ENCODE results near the gene ADM5.
"Not testable (repeated sequence)": the region's sequence is repeated elsewhere in the genome, so short reads cannot be mapped to it uniquely, and the experiment has no call there.

ADM5 gene

DNA sequence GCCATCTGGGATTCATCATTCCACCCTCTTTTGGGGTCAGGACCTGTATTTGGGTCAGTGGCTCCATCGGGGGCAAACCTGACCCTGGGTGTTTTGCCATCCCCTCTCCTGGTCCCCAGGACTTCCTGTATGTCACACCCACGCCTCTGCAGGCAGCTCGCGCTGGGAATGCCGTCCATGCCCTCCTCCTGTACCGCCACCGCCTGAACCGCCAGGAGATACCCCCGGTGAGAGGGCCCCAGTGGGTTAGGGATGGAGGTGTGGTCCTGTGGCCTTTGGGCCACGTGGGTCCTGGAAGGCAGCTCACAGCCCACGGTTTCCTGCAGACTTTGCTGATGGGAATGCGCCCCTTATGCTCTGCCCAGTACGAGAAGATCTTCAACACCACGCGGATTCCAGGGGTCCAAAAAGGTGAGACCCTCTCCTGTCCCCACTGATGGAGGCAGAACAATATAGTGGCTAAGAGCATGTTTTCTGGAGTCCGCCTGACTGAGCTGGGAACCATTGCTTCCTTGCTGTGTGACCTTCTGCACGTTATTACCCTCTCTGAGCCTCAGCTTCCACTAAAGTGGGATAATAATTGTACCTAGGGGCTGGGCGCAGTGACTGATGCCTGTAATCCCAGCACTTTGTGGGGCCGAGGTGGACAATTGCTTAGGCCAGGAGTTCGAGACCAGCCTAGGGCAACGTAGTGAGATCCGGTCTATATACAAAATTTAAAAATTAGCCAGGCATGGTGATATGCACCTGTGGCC lies 15.7 kb downstream of the ADM5 start:
- DNase-seq = no peak

DNA sequence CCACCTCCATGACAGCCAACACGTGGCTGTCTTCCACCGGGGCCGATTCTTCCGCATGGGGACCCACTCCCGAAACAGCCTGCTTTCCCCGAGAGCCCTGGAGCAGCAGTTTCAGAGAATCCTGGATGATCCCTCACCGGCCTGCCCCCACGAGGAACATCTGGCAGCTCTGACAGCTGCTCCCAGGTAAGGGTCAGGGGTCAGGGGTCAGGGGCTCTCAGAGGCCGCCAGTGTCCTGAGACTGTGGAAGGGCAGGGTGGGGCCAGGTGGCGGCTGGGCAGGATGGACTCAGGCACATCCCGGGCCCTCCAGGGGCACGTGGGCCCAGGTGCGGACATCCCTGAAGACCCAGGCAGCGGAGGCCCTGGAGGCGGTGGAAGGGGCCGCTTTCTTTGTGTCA lies 16.5 kb downstream of the ADM5 start:
- DNase-seq = no peak

DNA sequence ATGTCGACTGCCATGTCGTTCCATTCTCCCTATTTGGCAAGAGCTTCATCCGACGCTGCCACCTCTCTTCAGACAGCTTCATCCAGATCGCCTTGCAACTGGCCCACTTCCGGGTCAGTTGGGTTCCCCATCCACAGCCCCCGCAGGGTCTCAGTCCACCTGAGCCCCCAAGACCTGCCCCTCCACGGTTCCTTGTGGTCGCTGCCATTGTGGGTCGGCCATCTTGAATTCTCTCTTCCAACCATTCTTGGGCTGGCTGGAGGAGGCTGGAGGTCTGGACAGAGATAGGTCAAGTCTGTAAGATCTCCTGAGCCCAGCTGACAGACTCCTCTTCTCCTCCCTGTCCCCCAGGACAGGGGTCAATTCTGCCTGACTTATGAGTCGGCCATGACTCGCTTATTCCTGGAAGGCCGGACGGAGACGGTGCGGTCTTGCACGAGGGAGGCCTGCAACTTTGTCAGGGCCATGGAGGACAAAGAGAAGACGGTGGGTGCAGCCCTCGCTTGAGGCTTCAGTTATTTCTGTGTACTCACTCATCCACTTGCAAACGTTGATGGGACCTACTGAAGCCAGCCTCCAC lies 21.1 kb downstream of the ADM5 start:
- DNase-seq = no peak

DNA sequence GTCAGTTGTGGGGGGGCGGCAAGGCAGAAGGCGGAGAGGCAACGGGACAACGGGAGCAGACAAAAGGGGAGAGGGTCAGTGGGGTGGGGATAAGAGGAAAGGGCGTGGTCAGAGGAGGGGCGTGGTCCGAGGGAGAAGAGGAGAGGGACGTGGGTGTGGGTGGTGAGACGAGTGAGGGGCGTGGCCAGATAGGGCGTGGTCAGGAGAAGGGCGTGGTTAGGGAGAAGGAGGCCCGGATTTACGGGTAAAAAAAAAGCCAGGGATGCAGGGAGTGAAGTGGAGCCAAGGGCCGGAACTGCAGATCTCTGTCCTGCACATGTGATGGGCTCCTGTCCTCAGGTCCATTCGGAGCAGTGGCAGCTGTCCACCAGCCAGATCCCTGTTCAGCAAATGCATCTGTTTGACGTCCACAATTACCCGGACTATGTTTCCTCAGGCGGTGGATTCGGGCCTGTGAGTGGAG lies 23.0 kb downstream of the ADM5 start:
- no peak for DNase-seq

DNA sequence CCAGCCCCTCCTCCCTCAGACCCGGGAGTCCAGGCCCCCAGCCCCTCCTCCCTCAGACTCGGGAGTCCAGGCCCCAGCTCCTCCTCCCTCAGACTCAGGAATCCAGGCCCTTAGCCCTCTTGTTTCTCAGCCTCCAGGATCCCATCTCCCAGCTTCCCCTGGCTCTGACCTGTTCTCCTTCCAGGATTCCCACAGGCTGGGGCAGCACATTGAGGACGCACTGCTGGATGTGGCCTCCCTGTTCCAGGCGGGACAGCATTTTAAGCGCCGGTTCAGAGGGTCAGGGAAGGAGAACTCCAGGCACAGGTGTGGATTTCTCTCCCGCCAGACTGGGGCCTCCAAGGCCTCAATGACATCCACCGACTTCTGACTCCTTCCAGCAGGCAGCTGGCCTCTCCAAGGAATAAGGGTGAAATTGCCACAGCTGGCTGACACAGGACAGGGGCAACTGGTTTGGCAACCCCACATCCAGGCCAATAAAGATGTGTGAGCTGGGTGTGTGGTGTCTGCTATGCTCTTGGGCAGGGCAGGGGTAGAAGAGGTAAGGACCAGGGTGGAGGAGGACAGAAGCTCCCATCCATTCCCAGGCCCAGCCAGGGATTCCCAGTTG lies 23.9 kb downstream of the ADM5 start:
- DNase-seq = no peak

DNA sequence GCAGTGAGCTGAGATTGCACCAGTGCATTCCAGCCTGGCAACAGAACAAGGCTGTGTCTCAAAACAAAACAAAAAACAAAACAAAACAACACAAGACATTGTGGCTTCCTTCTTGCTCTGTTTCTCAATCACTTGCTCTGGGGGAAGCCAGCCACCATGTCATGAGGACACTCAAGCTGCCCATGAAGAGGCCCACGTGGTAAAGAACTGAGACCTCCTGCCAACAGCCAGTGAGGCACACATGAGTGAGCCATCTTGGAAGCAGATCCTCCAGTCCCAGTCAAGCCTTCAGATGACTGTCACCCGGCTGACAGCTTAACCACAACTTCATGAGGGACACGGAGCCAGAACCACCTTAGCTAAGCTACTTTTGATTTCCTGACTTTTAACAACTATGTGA lies 26.8 kb downstream of the ADM5 start:
- no peak for DNase-seq

DNA sequence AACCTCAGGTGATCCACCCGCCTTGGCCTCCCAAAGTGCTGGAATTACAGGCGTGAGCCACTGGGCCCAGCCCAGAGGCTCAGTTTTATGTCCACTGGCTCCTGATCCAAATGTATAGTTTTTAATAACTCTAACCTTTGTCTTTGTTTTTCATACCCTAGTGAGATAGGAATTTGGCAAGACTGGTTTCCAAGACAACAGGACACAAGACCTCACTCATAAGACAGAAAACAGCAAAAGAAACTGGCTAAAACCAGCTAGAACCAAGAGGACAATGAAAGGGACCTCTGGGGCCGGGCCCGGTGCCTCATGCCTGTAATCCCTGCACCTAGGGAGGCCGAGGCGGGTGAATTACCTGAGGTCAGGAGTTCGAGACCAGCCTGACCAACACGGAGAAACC lies 29.1 kb downstream of the ADM5 start:
- DNase-seq = no peak

DNA sequence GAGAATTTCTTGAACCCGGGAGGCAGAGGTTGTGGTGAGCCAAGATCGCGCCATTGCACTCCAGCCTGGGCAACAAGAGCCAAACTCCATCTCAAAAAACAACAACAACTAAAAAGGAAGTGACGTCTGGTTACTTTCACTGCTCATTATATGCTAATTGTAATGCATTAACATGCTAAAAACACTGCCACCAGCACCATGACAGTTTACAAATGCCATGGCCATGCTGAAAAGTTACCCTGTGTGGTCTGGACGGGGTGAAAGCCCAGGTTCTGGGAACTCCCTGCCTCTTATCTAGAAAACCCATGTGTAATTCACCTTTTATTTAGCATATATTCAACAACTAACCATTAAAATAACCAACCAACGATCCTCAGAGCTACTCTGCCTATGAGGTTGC lies 29.6 kb downstream of the ADM5 start:
- DNase-seq = no peak

DNA sequence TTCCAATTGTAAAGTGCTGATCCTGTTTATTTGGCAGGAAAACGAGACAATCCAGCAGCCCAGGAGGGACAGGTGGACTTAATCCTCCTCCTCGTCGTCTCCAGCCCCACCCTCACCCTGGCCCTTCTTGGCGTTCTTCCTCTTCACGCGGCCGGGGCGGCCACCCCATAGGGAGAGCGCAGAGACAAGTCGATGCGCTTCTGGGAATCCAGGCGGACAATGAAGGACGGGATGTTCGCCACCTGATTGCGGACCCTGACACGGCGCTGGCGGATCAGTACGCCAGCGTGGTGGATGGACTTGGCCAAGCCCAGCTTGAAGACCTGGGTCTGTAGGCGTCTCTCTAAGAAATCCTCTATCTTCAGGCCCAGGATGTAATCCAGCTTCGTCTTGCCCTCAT lies 30.0 kb downstream of the ADM5 start:
- DNase-seq = not testable (repeated sequence)

DNA sequence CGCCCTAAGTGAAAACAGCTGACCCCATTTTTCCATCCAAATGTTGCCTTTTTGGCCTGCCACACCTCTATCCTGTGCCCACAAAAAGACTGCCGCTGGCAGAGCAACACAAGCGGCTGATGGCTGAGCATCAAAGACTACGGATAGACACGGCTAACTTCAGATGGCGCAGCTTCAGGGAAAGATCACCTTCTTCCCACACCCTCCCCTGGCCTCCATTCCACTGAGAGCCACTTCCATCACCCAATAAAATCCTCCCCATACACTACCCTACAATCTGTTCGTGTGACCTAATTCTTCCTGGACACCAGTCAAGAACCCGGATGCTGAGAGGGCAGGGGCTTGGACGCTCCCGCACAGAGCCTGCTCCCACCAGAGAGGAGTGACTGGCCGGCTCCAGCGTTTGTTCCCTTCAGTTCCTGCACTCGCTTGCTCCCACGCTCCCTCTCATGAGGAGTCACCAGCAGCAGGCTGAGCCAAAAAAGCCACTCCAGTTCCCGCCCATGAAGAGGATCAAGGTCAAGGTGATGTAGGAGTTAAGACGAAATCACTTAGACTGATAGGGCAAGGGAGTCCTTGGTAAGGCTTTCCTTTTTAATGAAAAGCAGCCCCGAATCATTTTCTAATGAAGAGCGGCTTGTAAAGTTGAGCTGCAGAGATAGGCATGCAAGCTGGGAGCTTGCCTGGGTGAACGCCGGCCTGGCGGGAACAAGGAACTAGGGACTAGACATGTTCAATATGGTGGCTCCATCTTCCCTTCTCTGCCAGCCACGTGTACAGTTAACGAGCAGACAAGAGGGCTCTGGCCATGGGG lies 38.0 kb downstream of the ADM5 start:
- DNase-seq = no peak

DNA sequence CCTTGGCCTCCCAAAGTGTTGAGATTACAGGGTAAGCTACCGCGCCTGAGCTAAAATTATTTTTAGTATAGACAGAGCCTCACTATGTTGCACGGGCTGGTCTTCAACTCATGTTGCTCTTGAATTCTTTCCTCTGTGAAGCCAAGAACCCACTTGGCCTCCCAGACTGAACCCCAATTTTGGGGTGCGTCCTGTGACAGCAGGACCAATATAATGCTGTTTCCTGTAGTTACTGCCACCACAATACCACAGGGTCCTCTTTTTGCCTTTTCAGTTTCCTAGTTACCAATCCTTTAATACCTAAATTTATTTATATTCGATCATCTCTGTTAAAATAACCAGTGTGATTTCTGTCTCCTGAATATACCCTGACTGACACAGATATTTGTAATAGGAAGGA lies 40.8 kb downstream of the ADM5 start:
- DNase-seq = no peak

DNA sequence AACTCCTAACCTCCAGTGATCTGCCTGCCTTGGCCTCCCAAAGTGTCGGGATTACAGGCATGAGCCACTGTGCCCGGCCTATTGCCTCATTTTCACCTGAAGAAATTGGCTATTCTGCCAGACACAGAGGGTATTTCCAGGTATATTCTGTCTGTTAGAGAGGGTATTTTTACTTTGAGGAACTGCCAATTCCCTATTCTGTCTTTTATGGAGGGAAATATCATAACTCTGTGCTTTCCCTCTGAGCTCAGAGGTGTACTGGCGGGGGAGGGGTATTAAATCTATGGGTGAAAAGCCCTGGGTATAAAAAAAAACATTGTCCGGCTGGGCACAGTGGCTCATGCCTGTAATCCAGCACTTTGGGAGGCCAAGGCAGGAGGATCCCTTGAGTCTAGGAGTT lies 48.9 kb downstream of the ADM5 start:
- DNase-seq = no peak

DNA sequence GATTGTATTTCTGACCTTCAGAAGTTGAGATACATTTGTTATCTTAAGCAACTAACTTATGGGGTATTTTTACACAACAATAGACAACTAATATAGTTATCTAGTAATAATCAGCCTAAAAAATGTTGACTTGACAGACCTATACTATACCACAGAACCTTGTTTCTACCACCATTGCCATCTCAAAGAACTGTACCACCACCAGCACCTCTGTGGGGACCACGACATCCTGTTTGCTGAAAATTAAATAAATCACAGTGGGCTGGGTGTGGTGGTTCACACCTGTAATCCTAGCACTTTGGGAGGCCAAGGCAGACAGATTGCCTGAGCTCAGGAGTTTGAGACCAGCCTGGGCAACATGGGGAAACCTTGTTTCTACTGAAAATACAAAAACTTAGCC lies 49.7 kb downstream of the ADM5 start:
- DNase-seq = no peak

DNA sequence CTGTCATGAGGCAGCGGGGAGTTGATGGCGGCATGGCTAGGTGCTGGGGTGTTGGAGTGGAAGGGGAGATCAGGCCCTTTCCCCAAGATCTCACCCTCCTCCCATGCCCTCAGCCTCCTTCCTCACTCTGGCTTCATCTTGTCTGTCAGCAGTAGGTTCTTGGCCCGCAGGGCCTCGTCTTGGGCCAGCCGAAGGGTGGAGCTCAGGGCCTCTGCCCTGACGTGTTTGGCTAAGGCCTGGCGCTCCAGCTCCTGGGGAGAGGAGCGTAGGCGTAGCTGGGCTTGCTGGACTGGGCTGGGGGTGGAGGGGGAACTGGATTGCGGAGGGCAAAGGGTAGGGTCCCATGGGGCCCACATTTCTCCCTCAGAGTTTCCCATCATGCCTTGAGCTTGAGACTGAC lies 50.5 kb downstream of the ADM5 start:
- DNase-seq = no peak

Measured in activated T-cell treated with anti-CD3 and anti-CD28 coated beads, Interleukin-2, amount 50 U/mL, for 48 hours (primary cell).